Measurements from ENCODE around the gene MDM4.
"Not testable (repeated sequence)": the region's sequence is repeated elsewhere in the genome, so short reads cannot be mapped to it uniquely, and the experiment has no call there.

The MDM4 gene

GRCh38 chr1:204514828-204515227 is 1.4 kb upstream of the MDM4 start:
- DNase-seq (ENCODE audit: low spot score) = no peak

GRCh38 chr1:204517382-204517781 is 1.2 kb downstream of the MDM4 start:
- DNase-seq (ENCODE audit: low spot score) = not testable (repeated sequence)

- DNase-seq (ENCODE audit: low spot score) = no peak
Observed at GRCh38 chr1:204520834-204521709, 4.9 kb downstream of the MDM4 start.

GRCh38 chr1:204521941-204522521 is 5.8 kb downstream of the MDM4 start:
- not testable (repeated sequence) for DNase-seq (ENCODE audit: low spot score)

- no peak for DNase-seq (ENCODE audit: low spot score)
Observed at GRCh38 chr1:204523605-204524215, 7.5 kb downstream of the MDM4 start.

- no peak for DNase-seq (ENCODE audit: low spot score)
Observed at GRCh38 chr1:204524986-204525385, 8.8 kb downstream of the MDM4 start.

- DNase-seq (ENCODE audit: low spot score) = no peak
Observed at GRCh38 chr1:204528241-204528640, 12.0 kb downstream of the MDM4 start.

GRCh38 chr1:204528677-204529076 is 12.5 kb downstream of the MDM4 start:
- no peak for DNase-seq (ENCODE audit: low spot score)

GRCh38 chr1:204529371-204529895 is 13.2 kb downstream of the MDM4 start:
- no peak for DNase-seq (ENCODE audit: low spot score)

GRCh38 chr1:204530932-204531331 is 14.7 kb downstream of the MDM4 start:
- no peak for DNase-seq (ENCODE audit: low spot score)

GRCh38 chr1:204532832-204533231 is 16.6 kb downstream of the MDM4 start:
- no peak for DNase-seq (ENCODE audit: low spot score)

GRCh38 chr1:204541626-204542025 is 25.4 kb downstream of the MDM4 start:
- DNase-seq (ENCODE audit: low spot score) = no peak

GRCh38 chr1:204544321-204544720 is 28.1 kb downstream of the MDM4 start:
- DNase-seq (ENCODE audit: low spot score) = no peak

- no peak for DNase-seq (ENCODE audit: low spot score)
Observed at GRCh38 chr1:204545202-204545601, 29.0 kb downstream of the MDM4 start.

GRCh38 chr1:204545881-204546280 is 29.7 kb downstream of the MDM4 start:
- no peak for DNase-seq (ENCODE audit: low spot score)

GRCh38 chr1:204548265-204548664 is 32.1 kb downstream of the MDM4 start:
- DNase-seq (ENCODE audit: low spot score) = no peak

GRCh38 chr1:204549313-204549712 is 33.1 kb downstream of the MDM4 start:
- DNase-seq (ENCODE audit: low spot score) = no peak

- DNase-seq (ENCODE audit: low spot score) = no peak
Observed at GRCh38 chr1:204550926-204551325, 34.7 kb downstream of the MDM4 start.

GRCh38 chr1:204556458-204557052 is 40.3 kb downstream of the MDM4 start:
- DNase-seq (ENCODE audit: low spot score) = no peak

- no peak for DNase-seq (ENCODE audit: low spot score)
Observed at GRCh38 chr1:204558467-204558866, 42.3 kb downstream of the MDM4 start.

- DNase-seq (ENCODE audit: low spot score) = not testable (repeated sequence)
Observed at GRCh38 chr1:204560002-204560401, 43.8 kb downstream of the MDM4 start.

- no peak for DNase-seq (ENCODE audit: low spot score)
Observed at GRCh38 chr1:204560590-204561150, 44.5 kb downstream of the MDM4 start.

Measured in Ammon's horn (tissue), 1 donor.